Subcutaneous abdominal adipose tissue (tissue), 5 donors: ENCODE measurements around the gene MSH4.

ENCODE experiments used
- H3K27ac ChIP-seq: one replicate; pipeline ENCODE4 v1.7.0; 2013; ENCODE audit warnings: low read depth, mild to moderate bottlenecking, inconsistent platforms, low read length, moderate library complexity
- H3K27me3 ChIP-seq, 5 donors: one replicate each; pipeline ENCODE4 v1.7.0; 2013; ENCODE audit warnings: low read length in 5 of 5, inconsistent platforms in 1 of 5; ENCODE audit not compliant: control insufficient read depth in 5 of 5, insufficient read depth in 4 of 5
- H3K36me3 ChIP-seq, 5 donors: one replicate each; pipeline ENCODE4 v1.7.0; 2013; ENCODE audit warnings: low read length in 5 of 5; ENCODE audit not compliant: control insufficient read depth in 5 of 5, insufficient read depth in 5 of 5
- H3K4me1 ChIP-seq, 5 donors: one replicate each; pipeline ENCODE4 v1.7.0; 2013; ENCODE audit warnings: low read length in 5 of 5, mild to moderate bottlenecking in 3 of 5, moderate library complexity in 1 of 5; ENCODE audit not compliant: control insufficient read depth in 5 of 5, insufficient read depth in 5 of 5
- H3K4me3 ChIP-seq, 5 donors: one replicate each; pipeline ENCODE4 v1.7.0; 2013; ENCODE audit warnings: low read length in 5 of 5, low read depth in 1 of 5
- H3K9ac ChIP-seq, 5 donors: one replicate each; pipeline ENCODE4 v1.7.0; 2013; ENCODE audit warnings: low read length in 5 of 5, mild to moderate bottlenecking in 4 of 5, moderate library complexity in 3 of 5
- H3K9me3 ChIP-seq, 5 donors: one replicate each; pipeline ENCODE4 v1.7.0; 2013; ENCODE audit warnings: low read length in 5 of 5; ENCODE audit not compliant: control insufficient read depth in 5 of 5
- donor health status: healthy.
- donor health status: healthy.
- donor health status: healthy.
- donor health status: healthy.
- donor health status: healthy.

MSH4 gene

GRCh38 chr1:75836528-75837100, 39.9 kb downstream of the MSH4 start:
- Histone ChIP-seq H3K36me3 (no peaks in the 10 kb centered on the region), H3K27ac (no peak overlapping the region), H3K27me3 (no peaks in the 10 kb centered on the region), H3K9ac (no peak overlapping the region), H3K9me3 (peaks cover 0 to 13% (median 2%) of the 10 kb centered on the region in 5 donors), H3K4me1 (no peaks in the 10 kb centered on the region), H3K4me3 (no peak overlapping the region)

GRCh38 chr1:75838079-75838478, 41.4 kb downstream of the MSH4 start:
- Histone ChIP-seq H3K9ac (no peak overlapping the region), H3K27ac (no peak overlapping the region), H3K36me3 (no peaks in the 10 kb centered on the region), H3K9me3 (peaks cover 0 to 10% (median 2%) of the 10 kb centered on the region in 5 donors), H3K4me1 (no peaks in the 10 kb centered on the region), H3K4me3 (no peak overlapping the region), H3K27me3 (no peaks in the 10 kb centered on the region)

- H3K4me1 ChIP-seq: no peaks in the 10 kb centered on the region
- H3K4me3 ChIP-seq: no peak overlapping the region
- no peak overlapping the region for H3K27ac ChIP-seq
- no peaks in the 10 kb centered on the region for H3K36me3 ChIP-seq
- H3K9ac ChIP-seq: no peak overlapping the region
- H3K9me3 ChIP-seq: peaks cover 0 to 2% (median 0%) of the 10 kb centered on the region in 5 donors
- H3K27me3 ChIP-seq: no peaks in the 10 kb centered on the region
Observed at GRCh38 chr1:75841421-75841820, 44.7 kb downstream of the MSH4 start.

- H3K4me3 ChIP-seq: no peak overlapping the region
- no peak overlapping the region for H3K9ac ChIP-seq
- H3K9me3 ChIP-seq: no peaks in the 10 kb centered on the region
- H3K27me3 ChIP-seq: no peaks in the 10 kb centered on the region
- no peak overlapping the region for H3K27ac ChIP-seq
- H3K36me3 ChIP-seq: no peaks in the 10 kb centered on the region
- H3K4me1 ChIP-seq: no peaks in the 10 kb centered on the region
Observed at GRCh38 chr1:75845576-75845975, 48.9 kb downstream of the MSH4 start.

- Histone ChIP-seq H3K9ac (no peak overlapping the region), H3K4me3 (no peak overlapping the region), H3K27me3 (no peaks in the 10 kb centered on the region), H3K36me3 (no peaks in the 10 kb centered on the region), H3K9me3 (no peaks in the 10 kb centered on the region), H3K27ac (no peak overlapping the region), H3K4me1 (no peaks in the 10 kb centered on the region)
Observed at GRCh38 chr1:75855010-75855409, 58.3 kb downstream of the MSH4 start.

- Histone ChIP-seq H3K9me3 (no peaks in the 10 kb centered on the region), H3K36me3 (no peaks in the 10 kb centered on the region), H3K27ac (no peak overlapping the region), H3K27me3 (no peaks in the 10 kb centered on the region), H3K9ac (no peak overlapping the region), H3K4me1 (no peaks in the 10 kb centered on the region), H3K4me3 (no peak overlapping the region)
Observed at GRCh38 chr1:75855734-75856133, 59.1 kb downstream of the MSH4 start.

GRCh38 chr1:75861831-75862230, 65.1 kb downstream of the MSH4 start:
- Histone ChIP-seq H3K4me1 (no peaks in the 10 kb centered on the region), H3K27ac (no peak overlapping the region), H3K9me3 (no peaks in the 10 kb centered on the region), H3K4me3 (no peak overlapping the region), H3K36me3 (no peaks in the 10 kb centered on the region), H3K9ac (no peak overlapping the region), H3K27me3 (no peaks in the 10 kb centered on the region)

GRCh38 chr1:75870951-75871350, 74.3 kb downstream of the MSH4 start:
- Histone ChIP-seq H3K27me3 (no peaks in the 10 kb centered on the region), H3K9me3 (no peaks in the 10 kb centered on the region), H3K9ac (no peak overlapping the region), H3K36me3 (no peaks in the 10 kb centered on the region), H3K4me3 (no peak overlapping the region), H3K4me1 (no peaks in the 10 kb centered on the region), H3K27ac (no peak overlapping the region)

- H3K9ac ChIP-seq: no peak overlapping the region
- no peaks in the 10 kb centered on the region for H3K36me3 ChIP-seq
- H3K9me3 ChIP-seq: no peaks in the 10 kb centered on the region
- no peaks in the 10 kb centered on the region for H3K4me1 ChIP-seq
- H3K27ac ChIP-seq: no peak overlapping the region
- no peaks in the 10 kb centered on the region for H3K27me3 ChIP-seq
- no peak overlapping the region for H3K4me3 ChIP-seq
Observed at GRCh38 chr1:75879985-75880384, 83.3 kb downstream of the MSH4 start.

- no peak overlapping the region for H3K9ac ChIP-seq
- H3K9me3 ChIP-seq: no peaks in the 10 kb centered on the region
- H3K27ac ChIP-seq: no peak overlapping the region
- no peaks in the 10 kb centered on the region for H3K36me3 ChIP-seq
- no peaks in the 10 kb centered on the region for H3K27me3 ChIP-seq
- H3K4me1 ChIP-seq: no peaks in the 10 kb centered on the region
- no peak overlapping the region for H3K4me3 ChIP-seq
Observed at GRCh38 chr1:75884437-75884836, 87.8 kb downstream of the MSH4 start.

GRCh38 chr1:75901371-75901770, 104.7 kb downstream of the MSH4 start:
- Histone ChIP-seq H3K9ac (no peak overlapping the region), H3K36me3 (no peaks in the 10 kb centered on the region), H3K4me1 (no peaks in the 10 kb centered on the region), H3K4me3 (no peak overlapping the region), H3K9me3 (no peaks in the 10 kb centered on the region), H3K27ac (no peak overlapping the region), H3K27me3 (no peaks in the 10 kb centered on the region)
